CD4-positive, alpha-beta T cell treated with Interleukin-4 for 4 hours (primary cell): Measurements from ENCODE around the gene KCTD11.
A peak's percentile ranks its signal among the peaks of the same experiment; 100 is the strongest.
"Not testable (repeated sequence)": the region's sequence is repeated elsewhere in the genome, so short reads cannot be mapped to it uniquely, and the experiment has no call there.

Experiments
- DNase-seq: peaks from one replicate; pipeline ENCODE4 v3.0.0-alpha.2; 2020

Gene KCTD11

GRCh38 chr17:7322520-7323194 is 29.3 kb upstream of the KCTD11 start:
- no peak for DNase-seq

- DNase-seq: peak; percentile 55
These were observed 28.1 kb upstream of the KCTD11 start for GRCh38 chr17:7323731-7324437.

GRCh38 chr17:7324438-7324779 is 27.6 kb upstream of the KCTD11 start:
- DNase-seq: no peak

GRCh38 chr17:7325031-7325528 is 26.9 kb upstream of the KCTD11 start:
- DNase-seq: no peak

GRCh38 chr17:7326186-7326585 is 25.8 kb upstream of the KCTD11 start:
- DNase-seq: no peak

GRCh38 chr17:7327056-7327455 is 24.9 kb upstream of the KCTD11 start:
- DNase-seq: no peak

GRCh38 chr17:7327501-7327900 is 24.5 kb upstream of the KCTD11 start:
- no peak for DNase-seq

GRCh38 chr17:7328009-7328408 is 24.0 kb upstream of the KCTD11 start:
- no peak for DNase-seq

- DNase-seq: peak; percentile 18
These were observed 23.1 kb upstream of the KCTD11 start, which contains the start of gene NEURL4 for GRCh38 chr17:7328840-7329373. Gene NEURL4, minus strand, starts transcription at chr17:7329335. Its CDS starts 23 bp downstream, at chr17:7329312.

- peak; percentile 98 for DNase-seq
These were observed 22.5 kb upstream of the KCTD11 start for GRCh38 chr17:7329374-7329996.

- peak; percentile 70 for DNase-seq
These were observed 21.8 kb upstream of the KCTD11 start for GRCh38 chr17:7329997-7330637.

GRCh38 chr17:7330638-7331015 is 21.3 kb upstream of the KCTD11 start:
- DNase-seq: no peak

GRCh38 chr17:7332111-7332510 is 19.9 kb upstream of the KCTD11 start:
- DNase-seq: no peak

GRCh38 chr17:7332600-7333069 is 19.3 kb upstream of the KCTD11 start:
- DNase-seq: peak; percentile 57

GRCh38 chr17:7334938-7335538 is 16.9 kb upstream of the KCTD11 start:
- DNase-seq: no peak

- DNase-seq: not testable (repeated sequence)
These were observed 16.2 kb upstream of the KCTD11 start for GRCh38 chr17:7335765-7336164.

- DNase-seq: peak; percentile 86
These were observed 15.5 kb upstream of the KCTD11 start, which contains the start of gene ACAP1 for GRCh38 chr17:7336240-7337175. Gene ACAP1, plus strand, starts transcription at chr17:7336529. Its CDS starts 206 bp downstream, at chr17:7336735.

- not testable (repeated sequence) for DNase-seq
These were observed 14.4 kb upstream of the KCTD11 start for GRCh38 chr17:7337600-7337999.

GRCh38 chr17:7340179-7340578 is 11.8 kb upstream of the KCTD11 start:
- DNase-seq: no peak

- DNase-seq: no peak
These were observed 10.1 kb upstream of the KCTD11 start for GRCh38 chr17:7341842-7342241.

GRCh38 chr17:7343250-7343649 is 8.7 kb upstream of the KCTD11 start:
- no peak for DNase-seq
